Measurements from ENCODE around the gene ZNF331.

Gene ZNF331

DNA sequence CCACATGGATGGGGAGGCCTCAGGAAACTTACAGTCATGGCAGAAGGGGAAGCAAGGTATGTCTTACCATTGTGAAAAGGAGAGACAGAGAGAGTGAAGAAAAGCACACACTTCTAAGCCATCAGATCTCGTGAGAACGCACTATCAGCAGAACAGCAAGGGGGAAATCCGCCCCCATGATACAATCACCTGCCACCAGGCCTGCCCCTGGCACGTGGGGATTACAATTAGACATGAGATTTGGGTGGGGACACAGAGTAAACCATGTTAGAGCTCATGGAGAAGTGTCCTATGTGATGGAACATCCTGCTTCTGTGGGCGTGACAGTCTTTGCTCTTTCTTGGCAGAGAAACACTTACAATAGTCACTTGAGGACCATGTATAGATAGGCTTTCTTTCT, 28.1 kb upstream of the ZNF331 start (continued):
- TF ChIP-seq, protein P1, sequence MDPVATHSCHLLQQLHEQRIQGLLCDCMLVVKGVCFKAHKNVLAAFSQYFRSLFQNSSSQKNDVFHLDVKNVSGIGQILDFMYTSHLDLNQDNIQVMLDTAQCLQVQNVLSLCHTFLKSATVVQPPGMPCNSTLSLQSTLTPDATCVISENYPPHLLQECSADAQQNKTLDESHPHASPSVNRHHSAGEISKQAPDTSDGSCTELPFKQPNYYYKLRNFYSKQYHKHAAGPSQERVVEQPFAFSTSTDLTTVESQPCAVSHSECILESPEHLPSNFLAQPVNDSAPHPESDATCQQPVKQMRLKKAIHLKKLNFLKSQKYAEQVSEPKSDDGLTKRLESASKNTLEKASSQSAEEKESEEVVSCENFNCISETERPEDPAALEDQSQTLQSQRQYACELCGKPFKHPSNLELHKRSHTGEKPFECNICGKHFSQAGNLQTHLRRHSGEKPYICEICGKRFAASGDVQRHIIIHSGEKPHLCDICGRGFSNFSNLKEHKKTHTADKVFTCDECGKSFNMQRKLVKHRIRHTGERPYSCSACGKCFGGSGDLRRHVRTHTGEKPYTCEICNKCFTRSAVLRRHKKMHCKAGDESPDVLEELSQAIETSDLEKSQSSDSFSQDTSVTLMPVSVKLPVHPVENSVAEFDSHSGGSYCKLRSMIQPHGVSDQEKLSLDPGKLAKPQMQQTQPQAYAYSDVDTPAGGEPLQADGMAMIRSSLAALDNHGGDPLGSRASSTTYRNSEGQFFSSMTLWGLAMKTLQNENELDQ (tag by site-specific recombination; IDR thresholded peaks at IDR 0.05; ENCODE audit: low read depth): no peak
- TF ChIP-seq ZNF707 (tag by site-specific recombination; IDR thresholded peaks at IDR 0.05) (no peak), GFI1B (tag by site-specific recombination; IDR thresholded peaks at IDR 0.05) (no peak), ZNF157 (tag by site-specific recombination; IDR thresholded peaks at IDR 0.05) (no peak), ZNF16 (tag by site-specific recombination; IDR thresholded peaks at IDR 0.05; ENCODE audit: low read depth) (no peak)
- TF ChIP-seq, protein P2, sequence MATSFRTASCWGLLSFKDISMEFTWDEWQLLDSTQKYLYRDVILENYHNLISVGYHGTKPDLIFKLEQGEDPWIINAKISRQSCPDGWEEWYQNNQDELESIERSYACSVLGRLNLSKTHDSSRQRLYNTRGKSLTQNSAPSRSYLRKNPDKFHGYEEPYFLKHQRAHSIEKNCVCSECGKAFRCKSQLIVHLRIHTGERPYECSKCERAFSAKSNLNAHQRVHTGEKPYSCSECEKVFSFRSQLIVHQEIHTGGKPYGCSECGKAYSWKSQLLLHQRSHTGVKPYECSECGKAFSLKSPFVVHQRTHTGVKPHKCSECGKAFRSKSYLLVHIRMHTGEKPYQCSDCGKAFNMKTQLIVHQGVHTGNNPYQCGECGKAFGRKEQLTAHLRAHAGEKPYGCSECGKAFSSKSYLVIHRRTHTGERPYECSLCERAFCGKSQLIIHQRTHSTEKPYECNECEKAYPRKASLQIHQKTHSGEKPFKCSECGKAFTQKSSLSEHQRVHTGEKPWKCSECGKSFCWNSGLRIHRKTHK (tag by site-specific recombination; IDR thresholded peaks at IDR 0.05): no peak
- TF ChIP-seq, protein P3, sequence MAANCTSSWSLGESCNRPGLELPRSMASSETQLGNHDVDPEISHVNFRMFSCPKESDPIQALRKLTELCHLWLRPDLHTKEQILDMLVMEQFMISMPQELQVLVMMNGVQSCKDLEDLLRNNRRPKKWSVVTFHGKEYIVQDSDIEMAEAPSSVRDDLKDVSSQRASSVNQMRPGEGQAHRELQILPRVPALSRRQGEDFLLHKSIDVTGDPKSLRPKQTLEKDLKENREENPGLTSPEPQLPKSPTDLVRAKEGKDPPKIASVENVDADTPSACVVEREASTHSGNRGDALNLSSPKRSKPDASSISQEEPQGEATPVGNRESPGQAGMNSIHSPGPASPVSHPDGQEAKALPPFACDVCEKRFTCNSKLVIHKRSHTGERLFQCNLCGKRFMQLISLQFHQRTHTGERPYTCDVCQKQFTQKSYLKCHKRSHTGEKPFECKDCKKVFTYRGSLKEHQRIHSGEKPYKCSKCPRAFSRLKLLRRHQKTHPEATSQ (tag by site-specific recombination; IDR thresholded peaks at IDR 0.05): no peak
- TF ChIP-seq, protein P4, sequence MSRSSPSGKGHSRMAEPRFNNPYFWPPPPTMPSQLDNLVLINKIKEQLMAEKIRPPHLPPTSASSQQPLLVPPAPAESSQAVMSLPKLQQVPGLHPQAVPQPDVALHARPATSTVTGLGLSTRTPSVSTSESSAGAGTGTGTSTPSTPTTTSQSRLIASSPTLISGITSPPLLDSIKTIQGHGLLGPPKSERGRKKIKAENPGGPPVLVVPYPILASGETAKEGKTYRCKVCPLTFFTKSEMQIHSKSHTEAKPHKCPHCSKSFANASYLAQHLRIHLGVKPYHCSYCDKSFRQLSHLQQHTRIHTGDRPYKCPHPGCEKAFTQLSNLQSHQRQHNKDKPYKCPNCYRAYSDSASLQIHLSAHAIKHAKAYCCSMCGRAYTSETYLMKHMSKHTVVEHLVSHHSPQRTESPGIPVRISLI (tag by site-specific recombination; IDR thresholded peaks at IDR 0.05): no peak

DNA sequence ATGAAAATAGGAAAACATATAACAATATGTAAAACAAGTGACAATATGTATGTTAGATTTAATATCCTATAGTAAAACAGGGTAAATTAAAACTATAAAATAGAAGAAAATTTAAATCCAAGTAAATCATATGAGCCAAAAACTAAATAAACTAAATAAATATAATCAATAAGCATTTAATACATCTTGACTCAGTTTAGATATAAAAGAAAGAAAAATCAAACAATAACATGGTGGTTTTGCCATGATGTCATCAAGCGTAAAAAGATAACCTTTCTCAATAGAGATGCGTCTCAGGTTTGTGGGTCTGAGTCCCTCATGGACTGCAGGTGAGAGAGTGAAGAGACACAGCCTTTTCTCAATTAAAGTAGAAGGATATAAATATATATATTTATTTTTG, 26.6 kb upstream of the ZNF331 start:
- H3K9me3 ChIP-seq (ENCODE audit: control insufficient read depth, insufficient read depth, low read depth, low read length): no peaks in the 10 kb centered on the region; the same call in 1 of the 2 replicates
- no peaks in the 10 kb centered on the region for H3K4me1 ChIP-seq (ENCODE audit: control insufficient read depth, insufficient read depth, low read length)
- CTCF ChIA-PET: interaction anchor here (1.1 to 1.3 kb wide), 2 partner anchors 14 to 25 kb away, joined by 3 read pairs; no protein-coding TSS in a partner anchor
- no peak overlapping the region for H3K4me3 ChIP-seq (ENCODE audit: low read depth, low read length)
- POLR2A ChIA-PET: interaction anchor here (2.5 kb wide), 1 partner anchor 9 kb away, joined by 7 read pairs; no protein-coding TSS in a partner anchor
- no peak overlapping the region for H3K27ac ChIP-seq (ENCODE audit: extremely low read depth, low read depth, low read length)
- no peaks in the 10 kb centered on the region for H3K36me3 ChIP-seq (ENCODE audit: control insufficient read depth in 2 of 2, insufficient read depth in 1 of 2, low read length in 2 of 2)
- no peak for TF ChIP-seq ZNF426 (tag by site-specific recombination; IDR thresholded peaks at IDR 0.05)
- TF ChIP-seq, protein P5, sequence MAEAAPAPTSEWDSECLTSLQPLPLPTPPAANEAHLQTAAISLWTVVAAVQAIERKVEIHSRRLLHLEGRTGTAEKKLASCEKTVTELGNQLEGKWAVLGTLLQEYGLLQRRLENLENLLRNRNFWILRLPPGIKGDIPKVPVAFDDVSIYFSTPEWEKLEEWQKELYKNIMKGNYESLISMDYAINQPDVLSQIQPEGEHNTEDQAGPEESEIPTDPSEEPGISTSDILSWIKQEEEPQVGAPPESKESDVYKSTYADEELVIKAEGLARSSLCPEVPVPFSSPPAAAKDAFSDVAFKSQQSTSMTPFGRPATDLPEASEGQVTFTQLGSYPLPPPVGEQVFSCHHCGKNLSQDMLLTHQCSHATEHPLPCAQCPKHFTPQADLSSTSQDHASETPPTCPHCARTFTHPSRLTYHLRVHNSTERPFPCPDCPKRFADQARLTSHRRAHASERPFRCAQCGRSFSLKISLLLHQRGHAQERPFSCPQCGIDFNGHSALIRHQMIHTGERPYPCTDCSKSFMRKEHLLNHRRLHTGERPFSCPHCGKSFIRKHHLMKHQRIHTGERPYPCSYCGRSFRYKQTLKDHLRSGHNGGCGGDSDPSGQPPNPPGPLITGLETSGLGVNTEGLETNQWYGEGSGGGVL (tag by site-specific recombination; IDR thresholded peaks at IDR 0.05): no peak
- TF ChIP-seq, protein P6, sequence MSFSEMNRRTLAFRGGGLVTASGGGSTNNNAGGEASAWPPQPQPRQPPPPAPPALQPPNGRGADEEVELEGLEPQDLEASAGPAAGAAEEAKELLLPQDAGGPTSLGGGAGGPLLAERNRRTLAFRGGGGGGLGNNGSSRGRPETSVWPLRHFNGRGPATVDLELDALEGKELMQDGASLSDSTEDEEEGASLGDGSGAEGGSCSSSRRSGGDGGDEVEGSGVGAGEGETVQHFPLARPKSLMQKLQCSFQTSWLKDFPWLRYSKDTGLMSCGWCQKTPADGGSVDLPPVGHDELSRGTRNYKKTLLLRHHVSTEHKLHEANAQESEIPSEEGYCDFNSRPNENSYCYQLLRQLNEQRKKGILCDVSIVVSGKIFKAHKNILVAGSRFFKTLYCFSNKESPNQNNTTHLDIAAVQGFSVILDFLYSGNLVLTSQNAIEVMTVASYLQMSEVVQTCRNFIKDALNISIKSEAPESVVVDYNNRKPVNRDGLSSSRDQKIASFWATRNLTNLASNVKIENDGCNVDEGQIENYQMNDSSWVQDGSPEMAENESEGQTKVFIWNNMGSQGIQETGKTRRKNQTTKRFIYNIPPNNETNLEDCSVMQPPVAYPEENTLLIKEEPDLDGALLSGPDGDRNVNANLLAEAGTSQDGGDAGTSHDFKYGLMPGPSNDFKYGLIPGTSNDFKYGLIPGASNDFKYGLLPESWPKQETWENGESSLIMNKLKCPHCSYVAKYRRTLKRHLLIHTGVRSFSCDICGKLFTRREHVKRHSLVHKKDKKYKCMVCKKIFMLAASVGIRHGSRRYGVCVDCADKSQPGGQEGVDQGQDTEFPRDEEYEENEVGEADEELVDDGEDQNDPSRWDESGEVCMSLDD (tag by site-specific recombination; IDR thresholded peaks at IDR 0.05): no peak
- TF ChIP-seq ZNF23 (tag by site-specific recombination; IDR thresholded peaks at IDR 0.05; ENCODE audit: borderline replicate concordance): no peak
- no peak for TF ChIP-seq ZNF146 (tag by site-specific recombination; IDR thresholded peaks at IDR 0.05)
- TF ChIP-seq ZNF837 (tag by site-specific recombination; IDR thresholded peaks at IDR 0.05): no peak
- no peak for TF ChIP-seq ZNF37A (tag by site-specific recombination; IDR thresholded peaks at IDR 0.05)
- no peak for TF ChIP-seq ZNF416 (tag by site-specific recombination; IDR thresholded peaks at IDR 0.05)
- TF ChIP-seq ZNF529 (tag by site-specific recombination; IDR thresholded peaks at IDR 0.05; ENCODE audit: insufficient replicate concordance): no peak
- TF ChIP-seq, protein P7, sequence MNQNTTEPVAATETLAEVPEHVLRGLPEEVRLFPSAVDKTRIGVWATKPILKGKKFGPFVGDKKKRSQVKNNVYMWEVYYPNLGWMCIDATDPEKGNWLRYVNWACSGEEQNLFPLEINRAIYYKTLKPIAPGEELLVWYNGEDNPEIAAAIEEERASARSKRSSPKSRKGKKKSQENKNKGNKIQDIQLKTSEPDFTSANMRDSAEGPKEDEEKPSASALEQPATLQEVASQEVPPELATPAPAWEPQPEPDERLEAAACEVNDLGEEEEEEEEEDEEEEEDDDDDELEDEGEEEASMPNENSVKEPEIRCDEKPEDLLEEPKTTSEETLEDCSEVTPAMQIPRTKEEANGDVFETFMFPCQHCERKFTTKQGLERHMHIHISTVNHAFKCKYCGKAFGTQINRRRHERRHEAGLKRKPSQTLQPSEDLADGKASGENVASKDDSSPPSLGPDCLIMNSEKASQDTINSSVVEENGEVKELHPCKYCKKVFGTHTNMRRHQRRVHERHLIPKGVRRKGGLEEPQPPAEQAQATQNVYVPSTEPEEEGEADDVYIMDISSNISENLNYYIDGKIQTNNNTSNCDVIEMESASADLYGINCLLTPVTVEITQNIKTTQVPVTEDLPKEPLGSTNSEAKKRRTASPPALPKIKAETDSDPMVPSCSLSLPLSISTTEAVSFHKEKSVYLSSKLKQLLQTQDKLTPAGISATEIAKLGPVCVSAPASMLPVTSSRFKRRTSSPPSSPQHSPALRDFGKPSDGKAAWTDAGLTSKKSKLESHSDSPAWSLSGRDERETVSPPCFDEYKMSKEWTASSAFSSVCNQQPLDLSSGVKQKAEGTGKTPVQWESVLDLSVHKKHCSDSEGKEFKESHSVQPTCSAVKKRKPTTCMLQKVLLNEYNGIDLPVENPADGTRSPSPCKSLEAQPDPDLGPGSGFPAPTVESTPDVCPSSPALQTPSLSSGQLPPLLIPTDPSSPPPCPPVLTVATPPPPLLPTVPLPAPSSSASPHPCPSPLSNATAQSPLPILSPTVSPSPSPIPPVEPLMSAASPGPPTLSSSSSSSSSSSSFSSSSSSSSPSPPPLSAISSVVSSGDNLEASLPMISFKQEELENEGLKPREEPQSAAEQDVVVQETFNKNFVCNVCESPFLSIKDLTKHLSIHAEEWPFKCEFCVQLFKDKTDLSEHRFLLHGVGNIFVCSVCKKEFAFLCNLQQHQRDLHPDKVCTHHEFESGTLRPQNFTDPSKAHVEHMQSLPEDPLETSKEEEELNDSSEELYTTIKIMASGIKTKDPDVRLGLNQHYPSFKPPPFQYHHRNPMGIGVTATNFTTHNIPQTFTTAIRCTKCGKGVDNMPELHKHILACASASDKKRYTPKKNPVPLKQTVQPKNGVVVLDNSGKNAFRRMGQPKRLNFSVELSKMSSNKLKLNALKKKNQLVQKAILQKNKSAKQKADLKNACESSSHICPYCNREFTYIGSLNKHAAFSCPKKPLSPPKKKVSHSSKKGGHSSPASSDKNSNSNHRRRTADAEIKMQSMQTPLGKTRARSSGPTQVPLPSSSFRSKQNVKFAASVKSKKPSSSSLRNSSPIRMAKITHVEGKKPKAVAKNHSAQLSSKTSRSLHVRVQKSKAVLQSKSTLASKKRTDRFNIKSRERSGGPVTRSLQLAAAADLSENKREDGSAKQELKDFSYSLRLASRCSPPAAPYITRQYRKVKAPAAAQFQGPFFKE (tag by site-specific recombination; IDR thresholded peaks at IDR 0.05; ENCODE audit: borderline replicate concordance): no peak
- no peak for TF ChIP-seq ZFP3 (tag by site-specific recombination; IDR thresholded peaks at IDR 0.05; ENCODE audit: low read depth)
